ENCODE results near the gene MB21D2.

Gene MB21D2

DNA sequence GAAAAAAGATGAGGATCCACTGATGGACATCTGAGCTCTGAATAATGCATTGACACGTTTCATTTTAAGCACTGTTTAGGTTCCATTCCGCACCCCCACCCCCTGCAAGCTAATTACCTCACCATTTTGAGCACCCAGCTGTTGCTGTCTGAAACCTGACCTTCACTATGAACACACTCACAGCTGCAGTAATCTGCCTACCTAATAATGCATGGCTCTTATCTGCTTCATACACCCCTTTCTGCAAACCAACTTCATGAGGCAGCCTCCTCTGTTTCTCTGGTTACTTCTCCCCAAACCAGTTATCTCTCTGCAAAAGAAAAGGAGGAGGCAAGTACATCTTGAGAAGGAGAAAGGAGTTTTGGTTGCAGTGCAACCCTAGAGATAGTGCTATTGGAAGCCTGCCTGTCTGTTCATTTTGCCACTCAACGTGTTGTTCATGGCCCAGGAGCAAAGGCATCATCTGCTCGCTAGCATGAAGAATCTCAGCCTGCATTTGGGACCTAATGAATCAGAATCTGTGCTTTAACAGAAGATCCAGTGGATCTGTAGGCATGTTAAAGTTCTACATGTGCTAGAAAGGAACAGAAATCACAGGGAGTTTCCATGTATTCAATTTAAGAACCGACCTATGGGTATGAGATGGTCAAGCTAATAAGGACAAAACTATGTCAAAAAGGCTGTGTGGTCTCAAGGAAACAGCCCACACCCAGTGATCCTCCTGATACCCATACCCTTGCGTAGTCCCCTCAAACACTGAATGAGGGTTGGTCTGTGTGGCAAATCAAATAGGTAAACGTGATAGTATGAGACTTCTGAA lies 87.2 kb downstream of the MB21D2 start:
- DNase-seq, result no peak

DNA sequence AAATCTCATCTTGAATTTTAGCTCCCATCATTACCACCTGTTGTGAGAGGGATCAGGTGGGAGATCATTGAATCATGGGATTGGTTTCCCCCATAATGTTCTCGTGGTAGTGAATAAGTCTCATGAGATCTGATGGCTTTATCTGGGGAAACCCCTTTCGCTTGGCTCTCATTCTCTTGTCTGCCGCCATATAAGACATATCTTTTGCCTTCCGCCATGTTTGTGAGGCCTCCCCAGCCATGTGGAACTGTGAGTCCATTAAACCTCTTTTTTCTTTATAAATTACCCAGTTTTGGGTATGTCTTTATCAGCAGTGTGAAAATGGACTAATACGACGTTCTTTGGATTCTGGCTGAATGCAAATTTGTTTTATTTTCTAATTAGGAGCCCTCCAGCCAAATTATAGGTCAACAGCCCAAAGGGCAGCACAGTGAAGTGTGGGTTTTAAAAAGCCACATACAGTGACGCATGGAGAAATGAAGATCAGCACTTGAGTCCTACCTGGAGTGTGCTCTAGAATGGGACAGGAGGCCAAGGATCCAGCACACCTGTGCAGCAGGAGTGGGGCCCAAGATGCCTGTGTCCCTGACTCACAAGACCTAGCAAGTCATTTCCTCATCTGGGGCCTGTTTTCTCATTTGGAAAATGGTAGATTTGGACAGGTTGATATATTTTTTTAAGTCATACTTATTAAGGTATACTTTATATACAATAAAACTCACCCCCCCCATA lies 89.6 kb downstream of the MB21D2 start:
- no peak for DNase-seq

DNA sequence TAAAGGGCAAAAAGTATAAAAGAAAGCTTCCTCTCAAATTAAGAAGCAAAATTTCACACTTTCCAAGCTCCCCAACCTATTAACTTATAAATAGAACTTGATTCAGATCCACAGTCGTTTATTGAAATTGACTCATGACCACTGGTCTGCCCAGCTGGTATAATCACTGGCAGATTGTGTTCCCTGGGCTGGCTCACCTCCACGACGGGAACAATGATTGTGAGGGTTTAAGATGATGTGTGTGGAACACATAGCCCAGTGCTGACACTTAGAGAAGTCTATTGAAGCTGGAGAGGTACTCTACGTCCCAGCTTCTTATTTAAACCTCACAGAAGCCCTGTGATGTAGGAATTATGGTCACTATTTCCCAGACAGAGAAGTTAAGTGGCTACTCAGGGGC lies 90.4 kb downstream of the MB21D2 start:
- DNase-seq, result no peak

DNA sequence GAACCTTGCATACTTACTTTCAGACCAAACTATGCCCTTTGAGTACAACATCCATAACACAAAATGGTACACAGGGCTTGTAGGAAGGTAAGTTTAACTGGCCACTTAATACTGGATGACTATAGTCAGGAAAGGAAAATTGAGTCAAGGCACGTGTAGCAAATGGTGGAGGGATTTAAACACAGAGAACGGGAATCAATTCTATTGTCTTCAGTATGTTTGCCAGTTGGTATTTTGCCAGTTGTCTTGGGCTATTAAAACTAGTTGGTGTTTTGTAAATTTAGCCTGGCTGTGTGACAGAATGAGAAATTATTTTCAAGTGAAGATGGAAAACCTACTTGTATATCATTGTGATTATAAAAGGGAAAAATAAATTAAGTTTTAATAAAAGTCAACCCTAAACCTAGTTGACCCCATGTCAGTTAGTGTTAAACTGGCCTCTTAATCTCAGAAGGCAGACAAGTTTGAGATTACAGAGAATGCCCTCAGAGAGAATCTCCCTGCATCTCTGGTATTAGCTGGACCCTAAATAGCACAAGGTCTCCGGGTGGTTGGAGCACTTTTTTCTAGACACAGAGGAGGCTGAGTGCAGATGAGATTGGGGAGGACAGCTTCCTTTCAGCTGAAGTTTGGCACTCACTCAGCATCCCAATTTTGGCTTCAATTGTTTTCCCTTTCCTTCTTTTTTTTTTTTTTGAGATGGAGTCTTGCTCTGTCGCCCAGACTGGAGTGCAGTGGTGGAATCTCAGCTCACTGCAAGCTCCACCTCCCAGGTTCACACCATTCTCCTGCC lies 91.2 kb downstream of the MB21D2 start:
- DNase-seq, result no peak

DNA sequence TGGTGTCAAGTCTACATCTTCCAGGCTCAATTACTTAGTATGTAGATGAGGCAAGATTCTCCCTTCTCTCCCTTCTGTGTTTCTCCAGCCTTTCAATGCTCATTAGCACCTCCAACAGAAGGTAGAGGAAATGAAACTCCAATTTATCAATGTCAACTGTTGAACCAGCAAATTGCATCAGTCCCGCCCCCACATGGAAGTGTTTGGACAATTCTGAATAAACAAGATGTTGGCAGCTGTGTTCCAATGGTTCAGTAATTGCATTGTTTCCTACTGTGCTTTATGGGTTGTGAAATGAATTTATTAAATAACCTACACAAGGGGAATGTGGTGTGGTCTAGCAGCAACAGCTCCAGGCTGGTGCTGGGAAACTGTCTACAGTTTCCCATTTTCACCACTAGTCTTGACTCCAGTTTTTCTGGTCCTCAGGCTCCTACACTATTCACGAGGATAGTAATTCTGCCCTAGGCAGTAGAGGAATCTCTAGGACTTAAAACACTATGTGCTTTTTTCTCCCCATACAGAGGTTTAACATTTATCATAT lies 91.9 kb downstream of the MB21D2 start:
- DNase-seq, result peak; percentile 32

DNA sequence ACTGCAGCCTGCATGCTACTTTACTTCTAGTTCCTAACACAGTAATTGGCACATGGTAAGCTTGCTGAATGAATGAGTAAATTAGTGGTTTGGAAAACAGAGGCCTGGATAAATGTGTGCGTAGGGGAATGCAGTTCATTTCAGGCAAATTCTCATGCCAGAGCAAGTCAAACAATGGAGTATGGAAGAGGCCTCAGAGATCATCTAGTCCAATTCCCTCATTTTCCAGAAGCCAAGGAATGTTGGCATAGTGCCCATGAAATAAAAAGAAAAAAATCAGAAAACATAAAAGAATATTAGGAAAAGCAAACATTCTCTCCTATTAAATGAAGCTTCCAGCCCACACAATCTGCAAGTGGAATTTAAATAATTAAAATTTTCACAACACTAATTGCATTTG lies 92.4 kb downstream of the MB21D2 start:
- DNase-seq, result no peak

DNA sequence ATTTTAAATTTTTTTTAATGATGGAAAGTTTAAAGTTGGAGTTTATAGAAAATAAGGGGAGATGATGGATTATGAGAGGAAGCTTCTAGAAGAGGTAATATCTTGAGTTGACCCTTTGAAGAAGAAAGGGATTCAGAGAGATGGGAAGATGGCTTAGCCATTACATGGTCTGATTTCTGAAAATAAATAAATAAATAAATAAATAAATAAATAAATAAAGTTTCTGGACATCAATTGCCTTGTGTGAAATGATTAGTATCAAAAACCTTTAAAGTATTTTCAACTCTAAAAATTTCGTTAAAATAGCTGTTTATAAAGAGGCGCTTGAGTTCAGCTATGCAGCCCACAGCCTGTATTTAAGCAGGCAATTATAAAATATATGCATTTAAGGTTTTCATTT lies 93.3 kb downstream of the MB21D2 start:
- no peak for DNase-seq

DNA sequence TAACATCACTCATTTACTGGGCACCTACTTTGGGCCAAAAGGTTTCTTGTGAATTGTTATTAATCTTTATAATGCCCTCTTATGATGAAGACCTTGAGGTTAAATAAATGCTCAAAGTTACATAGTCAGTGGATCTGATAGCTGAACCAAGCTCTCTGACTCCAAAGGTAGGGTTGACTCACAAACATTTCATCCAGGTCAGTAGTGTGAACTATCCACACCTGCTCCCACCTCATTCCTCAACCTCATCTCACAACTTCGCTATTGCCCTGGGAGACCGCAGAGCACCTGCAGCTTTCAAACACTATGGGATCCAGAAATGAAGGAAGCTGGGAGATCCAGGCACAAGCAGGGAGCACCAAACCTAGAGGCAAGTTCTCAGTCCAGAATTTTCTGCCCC lies 96.5 kb downstream of the MB21D2 start:
- no peak for DNase-seq

DNA sequence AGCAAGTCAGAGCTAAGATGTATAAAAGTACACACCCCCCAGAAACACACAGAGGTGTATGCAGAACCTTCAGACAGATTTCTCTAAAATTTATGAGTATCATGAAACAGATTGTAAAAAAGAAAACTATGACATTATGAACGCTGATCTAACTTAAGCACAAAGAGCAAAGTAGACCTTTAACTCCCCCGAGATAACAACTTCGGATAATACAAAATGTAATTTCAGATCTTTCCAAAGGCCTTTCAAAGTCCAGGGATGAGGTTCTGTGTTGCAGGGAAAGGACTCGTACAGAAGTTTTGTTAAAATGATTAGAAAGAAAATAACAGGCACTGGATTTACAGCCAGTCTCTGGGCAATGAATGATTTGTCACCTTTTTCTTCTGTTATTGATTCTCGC lies 97.5 kb downstream of the MB21D2 start:
- DNase-seq, result no peak

DNA sequence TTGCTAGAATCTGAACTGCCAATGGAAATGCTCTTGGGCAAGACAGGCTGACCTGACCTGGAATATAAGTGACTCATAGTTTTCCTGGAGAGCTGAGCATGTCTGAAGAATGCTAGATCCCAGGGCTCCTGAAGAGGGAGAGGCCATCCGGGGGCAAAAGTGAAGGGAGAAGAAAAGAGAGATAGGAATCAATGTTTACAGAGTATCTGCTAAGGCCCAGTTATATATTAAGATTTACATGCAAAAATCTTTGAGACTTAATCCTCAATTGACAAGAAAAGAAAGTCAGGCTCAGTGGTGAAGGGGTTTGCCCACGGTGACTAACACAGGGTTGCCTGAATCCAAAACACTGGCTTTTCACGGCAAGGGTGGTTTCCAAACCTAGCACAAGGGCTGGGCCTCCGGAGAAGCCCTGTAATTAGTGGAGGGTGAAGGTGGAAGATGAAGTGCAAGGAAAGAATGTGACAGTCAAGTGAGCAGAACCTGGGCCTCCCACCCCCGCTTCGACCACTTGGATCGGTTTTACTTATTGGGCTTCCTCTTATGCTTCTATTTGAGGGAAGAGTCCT lies 98.6 kb downstream of the MB21D2 start:
- DNase-seq, result peak; percentile 89

DNA sequence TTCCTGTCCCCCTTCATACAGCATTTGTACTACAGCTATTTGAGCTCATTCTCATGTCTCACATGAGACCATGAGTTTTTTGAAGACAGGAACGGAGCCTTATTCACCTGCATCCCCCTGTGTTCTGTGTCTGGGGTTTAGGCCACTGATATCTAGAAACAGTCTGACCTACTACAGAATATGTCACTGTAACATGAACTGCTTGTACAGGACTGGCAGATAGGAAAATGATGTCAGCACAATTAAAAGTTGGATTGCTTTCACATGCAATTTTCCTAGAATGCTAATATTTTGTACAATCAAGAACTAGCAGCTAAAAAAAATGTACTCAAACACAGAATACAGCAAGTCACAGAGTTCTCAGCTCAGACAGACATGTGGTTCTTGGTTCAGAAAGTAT lies 99.5 kb downstream of the MB21D2 start:
- DNase-seq, result no peak

DNA sequence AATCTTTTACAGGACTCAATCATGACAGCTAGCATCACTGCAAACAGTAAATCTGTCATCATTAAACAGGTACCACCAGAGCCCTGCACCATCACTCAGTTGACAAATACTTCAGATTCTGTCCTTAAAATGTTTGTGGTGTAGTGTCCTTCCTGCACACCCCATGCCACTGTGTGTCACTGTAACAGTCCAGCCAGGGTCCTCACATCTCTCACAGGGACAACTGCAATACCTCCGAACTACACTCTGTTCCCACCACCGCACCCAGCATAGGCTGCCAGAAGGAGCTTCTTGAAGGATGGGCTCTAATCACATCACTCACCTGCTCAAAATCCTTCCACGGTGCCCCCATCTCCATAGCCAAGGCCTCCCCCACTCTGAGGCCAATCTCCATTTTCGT lies 100.2 kb downstream of the MB21D2 start:
- DNase-seq, result no peak

DNA sequence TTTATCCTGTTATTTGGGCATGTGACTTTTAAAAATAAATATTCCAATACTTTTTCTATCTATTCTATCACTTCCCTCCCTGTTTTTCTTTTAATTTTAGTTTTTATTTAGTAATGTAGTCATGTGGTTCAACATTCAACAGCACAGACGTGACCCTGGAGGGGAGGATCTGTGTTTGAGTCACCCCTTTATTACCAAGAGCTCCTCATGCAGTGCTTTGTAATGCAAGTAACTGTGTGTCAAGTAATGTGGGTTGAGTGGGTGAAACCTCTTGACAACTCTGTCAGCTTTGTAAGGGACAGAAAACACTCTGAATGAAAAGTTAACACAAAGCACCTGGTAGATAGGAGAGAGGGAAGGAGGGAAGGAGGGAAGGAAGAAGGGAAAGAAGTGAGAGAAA lies 100.6 kb downstream of the MB21D2 start:
- peak; percentile 82 for DNase-seq

DNA sequence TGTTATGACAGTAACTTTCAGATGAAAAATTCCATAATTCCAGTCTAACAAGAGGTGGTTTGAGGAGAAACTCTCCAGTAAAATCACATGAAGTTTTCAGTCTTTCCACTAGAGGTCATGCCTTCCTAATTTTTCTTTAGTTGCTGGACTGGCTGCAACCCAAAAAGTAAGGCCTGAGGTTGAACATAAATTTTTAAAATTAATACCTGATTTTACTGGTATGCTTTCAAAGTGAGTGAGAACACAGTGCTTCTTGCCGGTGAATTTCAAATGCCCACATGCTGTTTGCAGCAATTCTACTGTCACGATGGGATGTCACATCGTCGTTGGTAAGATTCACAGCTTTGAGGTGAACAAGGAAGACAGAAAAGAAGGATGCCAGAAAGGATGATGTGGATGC lies 101.3 kb downstream of the MB21D2 start:
- peak; percentile 63 for DNase-seq

DNA sequence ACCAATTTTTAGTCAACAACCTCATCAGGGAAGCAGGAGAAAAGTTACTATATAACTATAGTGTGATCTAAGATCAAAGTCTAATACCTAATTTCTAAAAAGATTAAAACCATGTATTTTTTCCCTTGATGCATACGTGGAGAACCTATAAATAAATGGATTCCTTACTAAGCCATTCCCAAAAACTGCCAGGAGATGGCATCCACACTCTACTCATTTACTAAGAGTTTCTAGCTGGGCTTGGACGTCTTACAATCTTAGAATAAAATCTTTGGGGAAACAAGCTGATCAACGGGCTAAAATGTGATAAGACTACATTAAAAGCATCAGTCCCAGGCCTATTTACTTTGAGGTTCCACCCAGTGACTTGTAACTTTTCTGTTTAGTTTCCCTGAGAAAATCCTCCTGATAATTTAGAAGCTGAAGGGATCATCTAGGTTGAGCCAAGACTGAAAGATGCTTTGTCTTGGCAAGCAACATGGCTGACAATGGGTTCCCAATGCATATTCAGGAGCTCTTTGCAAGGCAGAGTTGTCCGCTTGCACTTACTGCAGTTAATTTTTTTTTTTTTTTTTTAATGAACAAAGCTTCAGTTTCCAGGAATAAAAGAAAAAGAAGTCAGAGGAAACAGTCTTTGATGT lies 104.8 kb downstream of the MB21D2 start:
- DNase-seq, result peak; percentile 48

DNA sequence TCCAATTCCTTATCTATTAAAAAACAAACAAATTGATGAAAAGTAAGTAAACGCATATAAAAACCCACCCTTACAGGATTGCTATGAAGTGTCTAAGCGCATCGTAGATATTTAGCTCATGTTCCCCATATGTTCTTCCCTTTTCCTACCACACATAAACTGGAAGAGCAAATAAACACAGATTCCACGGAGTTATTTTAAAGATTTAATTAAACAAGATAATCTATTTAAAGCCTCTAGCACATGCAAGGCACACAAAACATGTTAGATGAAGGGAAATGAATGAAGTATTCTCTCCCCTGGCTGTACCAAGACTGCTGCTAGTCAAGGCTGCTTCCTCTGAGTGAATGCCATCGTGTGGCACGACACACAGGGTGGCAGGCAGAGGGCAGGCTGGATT lies 111.9 kb downstream of the MB21D2 start:
- DNase-seq, result no peak

DNA sequence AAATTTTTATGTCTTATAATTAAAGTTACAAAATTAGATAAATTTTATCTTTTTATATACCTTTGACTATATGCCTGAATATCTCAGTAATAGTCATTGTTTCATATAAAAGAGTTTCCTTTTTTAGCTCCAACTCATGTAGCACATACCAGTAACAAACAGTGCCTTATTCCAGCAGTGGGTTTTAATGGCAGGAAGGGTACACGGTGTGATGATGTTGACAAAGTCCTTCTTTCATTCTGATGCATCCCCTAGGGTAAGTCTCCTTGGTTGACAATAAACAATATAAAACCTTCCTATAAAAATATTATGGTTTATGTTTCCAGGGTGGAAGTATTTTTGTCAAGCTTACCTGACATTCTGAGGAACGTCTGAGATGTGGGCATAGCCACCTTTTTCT lies 113.2 kb downstream of the MB21D2 start:
- DNase-seq, result no peak

DNA sequence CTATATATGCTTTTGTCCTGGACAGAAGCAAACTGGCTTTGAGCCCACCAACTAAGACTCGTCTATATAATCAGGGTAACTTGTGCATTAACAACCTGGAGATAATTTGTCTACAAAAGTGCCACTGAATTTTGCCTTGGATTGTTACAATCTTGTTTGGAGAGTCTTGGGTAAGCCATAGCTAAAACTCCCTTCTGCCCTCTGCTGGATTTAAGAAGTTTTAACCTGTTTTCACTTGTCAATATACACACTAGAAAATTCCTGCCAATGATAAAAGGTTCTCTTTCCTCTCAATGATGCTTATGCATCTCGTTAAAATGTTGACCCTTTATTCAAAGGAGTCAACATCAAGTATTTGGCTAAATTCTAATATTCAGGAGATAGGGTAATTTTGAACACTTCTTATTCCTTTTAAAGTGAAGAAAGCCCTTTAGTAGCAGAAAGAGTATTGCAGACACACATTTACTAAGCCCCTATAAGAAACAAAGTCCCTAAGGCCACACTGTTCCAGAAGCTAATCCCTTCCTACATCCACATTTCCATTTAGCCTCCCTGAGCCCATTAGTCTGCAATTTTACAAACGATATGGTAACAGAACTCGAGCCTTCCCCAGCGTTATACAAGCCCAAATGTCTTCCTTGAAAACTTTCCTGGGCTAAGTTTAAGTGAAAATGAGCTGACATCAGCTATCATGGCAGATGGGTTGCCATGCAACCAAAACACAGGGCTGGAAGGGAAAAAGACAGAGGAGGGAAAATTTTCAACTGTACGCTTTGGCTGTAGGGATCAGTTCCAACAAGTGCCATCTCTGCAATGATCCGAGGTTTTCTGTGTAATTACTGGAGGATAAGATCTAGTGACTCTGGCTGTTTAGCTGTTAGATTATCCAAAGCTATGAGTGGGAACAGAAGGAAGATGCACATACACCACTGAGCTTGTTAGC lies 114.4 kb downstream of the MB21D2 start:
- DNase-seq, result peak; percentile 61

DNA sequence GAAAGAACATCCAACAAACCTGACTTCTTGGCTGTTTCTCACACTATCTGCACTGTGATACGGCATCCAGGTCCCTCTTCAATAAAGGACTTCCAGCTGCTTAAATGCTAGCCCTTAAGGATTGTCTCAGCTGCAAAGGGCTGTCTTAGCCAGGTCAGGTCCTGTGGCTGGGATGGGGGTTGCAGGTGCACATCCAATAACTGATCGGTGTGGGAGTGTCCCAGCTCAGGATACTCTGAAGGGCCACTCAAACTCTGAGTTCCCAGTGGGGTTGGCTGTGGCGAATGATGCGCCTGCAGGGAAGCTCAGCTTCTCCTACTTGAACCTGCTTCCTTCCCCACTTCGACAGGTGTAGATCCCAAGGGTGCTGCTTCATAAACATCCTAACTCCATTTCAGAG lies 115.7 kb downstream of the MB21D2 start:
- DNase-seq, result no peak

DNA sequence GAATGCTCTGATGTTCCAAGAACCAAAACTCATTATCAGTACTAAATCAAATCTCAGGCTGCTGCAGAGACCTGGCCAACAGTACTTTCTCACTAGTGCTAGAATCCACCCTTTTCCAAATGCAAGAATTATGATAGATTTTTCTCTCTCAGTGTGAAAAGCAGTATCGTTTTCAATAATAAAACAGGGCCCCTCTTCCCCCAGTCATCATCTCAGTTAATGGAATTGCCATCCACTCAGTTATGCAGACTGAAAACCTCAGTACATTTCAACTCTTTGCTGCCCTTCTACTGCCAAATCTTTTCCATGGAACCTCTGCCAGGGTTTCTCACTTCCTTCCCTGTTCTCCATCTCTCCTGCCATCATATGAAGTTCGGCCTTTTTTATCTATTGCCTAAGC lies 117.9 kb downstream of the MB21D2 start:
- no peak for DNase-seq

DNA sequence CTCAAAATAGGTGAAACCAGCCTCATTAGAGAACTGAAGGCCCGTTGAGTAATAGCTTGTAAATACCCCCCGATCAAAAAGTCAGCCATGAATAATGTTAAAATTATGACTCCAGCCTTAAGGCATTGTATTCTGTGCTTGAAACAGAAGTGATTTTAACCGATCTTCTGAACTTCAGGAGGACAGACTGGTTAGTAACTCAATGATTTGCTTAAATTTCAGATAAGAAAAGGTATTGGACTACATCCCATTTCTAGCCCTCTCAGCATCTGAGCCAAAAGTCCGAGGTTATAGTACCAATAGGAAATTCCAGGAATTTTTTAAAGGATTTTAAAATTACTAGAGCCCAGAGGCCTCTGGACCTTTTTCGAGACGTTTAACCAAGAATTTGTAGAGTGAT lies 122.6 kb downstream of the MB21D2 start:
- no peak for DNase-seq
